ENCODE data around the gene MRPL22.
"Not testable (repeated sequence)": the region's sequence is repeated elsewhere in the genome, so short reads cannot be mapped to it uniquely, and the experiment has no call there.

The MRPL22 gene

GRCh38 chr5:154943527-154943926 is 2.7 kb downstream of the MRPL22 start:
- no peak for DNase-seq

DNA sequence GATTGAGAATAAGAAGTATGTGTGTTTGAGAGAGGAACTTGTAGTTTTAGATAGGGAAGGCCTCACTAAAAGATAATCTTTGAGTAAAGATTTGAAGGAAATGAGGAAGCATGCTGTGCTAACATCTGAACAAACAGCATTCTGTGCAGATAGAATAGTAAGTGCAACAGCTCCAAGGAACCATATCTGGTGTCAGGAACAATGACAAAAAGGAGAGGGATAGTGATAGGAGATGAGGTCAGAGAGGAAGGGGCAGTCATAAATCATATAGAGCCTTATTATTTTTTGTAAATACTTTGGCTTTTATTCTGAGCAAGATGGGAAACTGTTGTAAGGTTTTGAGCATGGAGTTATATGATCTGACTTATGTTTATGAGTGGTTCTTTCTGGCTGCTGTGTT is 3.8 kb downstream of the MRPL22 start:
- DNase-seq = no peak

GRCh38 chr5:154945695-154946301 is 4.9 kb downstream of the MRPL22 start:
- DNase-seq = no peak

DNA sequence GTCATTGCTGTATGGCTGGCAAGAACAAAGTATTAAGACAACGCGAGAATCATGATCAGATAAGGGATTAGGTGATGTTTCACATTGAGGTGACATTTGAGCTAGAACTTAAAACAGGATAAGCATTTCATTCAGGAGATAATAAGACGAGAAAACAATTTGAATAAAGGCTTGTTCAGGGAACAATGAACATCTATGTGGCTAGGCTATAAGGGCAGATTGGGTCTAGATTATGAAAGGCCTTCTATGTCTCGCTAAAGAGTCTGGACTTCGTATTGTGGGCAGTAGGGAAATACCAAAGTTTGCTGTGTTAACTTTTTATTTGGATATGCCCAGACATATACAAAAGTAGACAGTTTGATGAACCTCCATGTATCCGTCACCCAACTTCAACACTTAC is 6.9 kb downstream of the MRPL22 start:
- no peak for DNase-seq

DNA sequence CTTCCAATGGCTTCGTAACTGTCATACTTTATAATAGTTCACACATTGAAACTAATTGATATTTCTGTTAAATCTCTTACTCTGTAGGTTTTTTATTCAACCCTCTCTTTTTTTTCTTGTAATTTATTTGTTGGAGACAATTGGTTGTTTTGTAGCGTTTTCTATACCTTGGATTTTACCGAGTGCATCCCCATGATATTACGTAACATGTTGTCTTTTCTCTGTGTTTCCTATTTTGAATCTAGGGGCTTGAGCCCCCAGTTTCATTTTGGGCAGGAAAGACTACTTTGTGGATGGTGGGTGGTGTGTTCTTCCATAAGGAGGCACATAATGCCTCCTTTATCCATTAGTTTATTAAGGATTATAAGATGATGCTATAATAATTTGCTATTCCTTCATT is 7.4 kb downstream of the MRPL22 start:
- DNase-seq = no peak

DNA sequence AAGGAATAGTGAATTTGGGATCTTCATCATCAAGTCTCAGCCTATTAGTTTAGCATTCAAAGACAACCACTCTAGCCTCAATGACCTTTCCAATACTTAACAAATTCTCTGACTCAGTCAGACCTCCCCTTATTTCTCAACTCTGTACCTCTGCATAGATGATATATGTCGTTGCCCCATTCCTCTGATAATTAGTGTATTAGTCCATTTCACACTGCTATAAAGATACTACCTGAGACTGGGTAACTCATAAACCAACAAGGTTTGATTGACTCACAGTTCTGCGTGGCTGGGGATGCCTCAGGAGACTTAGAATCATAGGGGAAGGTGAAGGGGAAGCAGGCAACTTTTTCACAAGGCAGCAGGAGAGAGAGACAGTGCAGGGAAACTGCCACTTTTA is 8.9 kb downstream of the MRPL22 start:
- no peak for DNase-seq

- no peak for DNase-seq
These were observed 15.8 kb downstream of the MRPL22 start for GRCh38 chr5:154956712-154957111.

DNA sequence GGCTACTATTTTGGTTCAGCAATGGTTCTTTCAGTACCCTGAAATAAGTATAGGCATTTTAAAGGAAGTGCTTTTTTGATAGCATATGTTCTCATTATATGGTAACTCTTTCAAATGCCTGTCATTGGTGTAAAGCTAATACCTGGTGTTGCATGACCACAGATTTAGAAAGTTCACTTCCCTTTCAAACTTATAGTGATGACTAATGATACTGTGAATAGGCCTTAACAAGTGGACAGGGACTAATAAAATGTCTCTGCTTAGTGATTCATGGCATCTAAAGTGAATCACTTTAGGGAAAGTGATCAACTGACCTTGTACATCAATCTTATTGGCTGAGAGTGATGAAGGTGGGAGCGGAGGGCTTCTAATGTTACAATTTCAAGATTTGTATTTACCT is 21.6 kb downstream of the MRPL22 start:
- no peak for DNase-seq

- no peak for DNase-seq
These were observed 25.4 kb downstream of the MRPL22 start for GRCh38 chr5:154966081-154966841.

DNA sequence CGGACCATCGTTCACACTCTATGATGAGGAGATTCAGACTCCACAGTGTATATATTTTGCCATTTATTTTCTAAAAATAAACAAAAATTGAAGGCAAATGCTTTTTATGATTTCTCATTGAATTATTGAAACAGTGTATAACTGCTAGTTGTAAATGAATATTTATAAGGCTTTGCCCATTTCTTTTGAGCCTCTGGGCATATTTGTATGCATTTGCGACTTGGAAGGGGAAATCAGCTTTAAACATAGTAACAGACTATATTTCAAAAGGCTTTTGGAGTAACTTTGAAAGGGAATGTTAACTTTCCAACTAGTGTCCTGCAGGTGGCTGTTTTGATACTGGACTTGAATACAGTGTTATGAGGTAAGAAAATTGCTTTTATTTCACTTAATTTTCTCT is 26.0 kb downstream of the MRPL22 start:
- DNase-seq = no peak

- no peak for DNase-seq
These were observed 26.6 kb downstream of the MRPL22 start for GRCh38 chr5:154967421-154968024.

- no peak for DNase-seq
These were observed 28.1 kb downstream of the MRPL22 start for GRCh38 chr5:154968953-154969352.

DNA sequence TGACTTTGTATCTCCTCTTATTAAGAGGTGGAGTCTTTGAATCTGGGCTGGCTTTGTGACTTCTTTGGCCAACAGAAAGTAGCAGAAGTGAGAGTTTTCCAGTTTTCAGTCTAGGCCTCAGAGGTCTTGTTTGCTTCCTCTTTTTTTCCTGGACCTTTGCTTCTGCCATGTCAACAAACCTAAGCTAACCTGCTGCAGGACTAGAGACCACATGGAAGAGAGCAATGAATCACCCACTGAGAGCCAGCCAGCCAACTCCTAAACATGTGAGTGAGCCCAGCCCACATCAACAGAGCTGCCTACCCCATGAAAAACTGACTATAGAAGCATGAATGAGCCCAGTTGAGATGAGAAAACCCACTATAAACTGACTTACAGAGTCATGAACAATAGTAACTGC is 29.9 kb downstream of the MRPL22 start:
- no peak for DNase-seq

GRCh38 chr5:154971501-154971900 is 30.6 kb downstream of the MRPL22 start:
- DNase-seq = no peak

DNA sequence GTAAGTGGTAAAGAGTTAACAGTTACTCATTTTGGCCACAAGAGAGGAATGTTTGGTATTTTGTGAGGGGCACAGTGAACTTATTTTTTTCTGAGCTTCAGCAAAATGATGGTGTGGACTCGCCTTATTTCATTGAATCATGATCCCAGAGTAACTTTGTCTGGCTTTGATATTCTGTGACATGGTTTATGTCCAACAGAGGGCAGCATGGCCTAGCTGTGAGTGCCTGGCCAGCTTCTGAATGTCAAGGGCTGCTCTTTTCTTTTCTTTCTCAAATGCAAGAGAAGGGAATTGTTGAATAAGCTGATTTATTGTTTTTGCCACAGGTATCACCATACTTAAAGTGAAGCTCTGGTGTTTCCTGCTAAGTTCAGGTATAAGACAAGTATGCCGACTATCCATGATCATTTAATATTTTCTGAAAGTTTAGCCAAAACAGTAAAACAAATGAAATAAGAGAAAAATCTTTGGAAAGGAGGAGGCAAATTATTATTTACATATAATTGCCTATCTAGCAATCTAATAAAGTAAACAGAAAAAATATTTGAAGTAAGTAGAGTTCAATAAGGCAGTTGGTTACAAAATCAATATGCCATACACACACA is 31.7 kb downstream of the MRPL22 start:
- DNase-seq = no peak

DNA sequence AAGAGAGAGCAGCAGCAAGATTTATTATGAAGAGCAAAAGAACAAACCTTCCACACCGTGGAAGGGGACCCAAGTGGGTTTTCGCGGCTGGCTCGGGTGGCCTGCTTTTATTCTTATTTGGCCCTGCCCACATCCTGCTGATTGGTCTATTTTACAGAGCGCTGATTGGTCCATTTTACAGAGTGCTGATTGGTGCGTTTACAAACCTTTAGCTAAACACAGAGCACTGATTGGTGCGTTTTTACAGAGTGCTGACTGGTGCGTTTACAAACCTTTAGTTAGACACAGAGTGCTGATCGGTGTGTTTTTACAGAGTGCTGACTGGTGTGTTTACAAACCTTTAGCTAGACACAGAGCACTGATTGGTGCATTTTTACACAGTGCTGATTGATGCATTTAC is 35.2 kb downstream of the MRPL22 start:
- DNase-seq = not testable (repeated sequence)

DNA sequence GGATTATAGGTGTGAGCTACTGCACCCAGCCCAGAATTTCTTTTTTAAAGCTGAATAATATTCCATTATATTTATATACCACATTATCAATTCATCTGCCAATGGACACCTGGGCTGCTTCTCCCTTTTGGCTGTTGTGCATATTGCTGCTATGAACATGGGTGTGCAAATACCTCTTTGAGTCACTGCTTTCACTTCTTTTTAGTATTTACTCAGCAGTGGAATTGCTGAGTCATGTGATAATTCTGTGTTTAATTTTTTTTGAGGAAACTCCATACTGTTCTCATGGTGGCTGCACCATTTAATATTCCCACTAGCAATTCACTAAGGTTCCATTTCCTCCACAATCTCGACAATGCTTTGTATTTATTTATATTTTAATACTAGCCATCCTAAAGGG is 36.5 kb downstream of the MRPL22 start:
- DNase-seq = no peak

GRCh38 chr5:154978294-154978693 is 37.4 kb downstream of the MRPL22 start:
- not testable (repeated sequence) for DNase-seq

GRCh38 chr5:154984946-154985516 is 44.2 kb downstream of the MRPL22 start:
- DNase-seq = no peak

DNA sequence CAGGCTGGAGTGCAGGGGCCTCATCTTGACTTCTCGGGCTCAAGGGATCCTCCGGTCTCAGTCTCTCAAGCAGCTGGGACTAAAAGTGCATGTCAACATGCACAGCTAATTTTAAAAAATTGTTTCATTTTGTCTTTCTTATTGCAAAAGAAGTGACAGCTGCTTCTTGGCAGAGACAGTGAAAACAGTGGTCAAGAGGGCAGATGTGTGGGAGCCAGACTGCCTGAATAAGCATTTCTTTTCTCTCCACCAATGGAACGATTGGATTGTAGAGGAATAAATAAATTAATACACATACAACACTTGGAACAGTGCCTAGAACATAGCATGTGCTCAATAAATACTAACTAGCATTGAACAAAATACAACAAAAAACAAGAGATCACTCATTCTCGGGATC is 45.3 kb downstream of the MRPL22 start:
- no peak for DNase-seq

- no peak for DNase-seq
These were observed 48.8 kb downstream of the MRPL22 start for GRCh38 chr5:154989626-154990025.

DNA sequence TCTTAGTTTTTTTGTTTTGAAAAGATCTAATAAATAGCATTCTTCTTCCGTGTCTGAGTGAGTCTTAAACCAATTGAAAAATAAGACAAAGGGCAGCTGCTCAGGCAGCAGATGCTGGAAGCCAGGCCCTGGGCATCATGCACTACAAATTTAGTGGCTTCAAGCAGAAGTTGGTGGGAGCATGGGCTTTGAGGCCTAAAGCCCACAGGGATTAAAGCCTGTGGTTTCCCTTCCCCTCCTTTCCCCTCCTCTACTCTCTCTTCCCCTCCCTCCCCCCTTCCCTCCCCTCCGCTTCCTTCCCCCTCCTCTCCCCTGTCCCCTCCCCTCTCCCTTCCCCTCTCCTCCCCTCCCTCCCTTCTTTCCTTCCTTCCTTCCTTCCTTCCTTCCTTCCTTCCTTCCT is 52.6 kb downstream of the MRPL22 start:
- DNase-seq = no peak

GRCh38 chr5:154995679-154996078 is 54.8 kb downstream of the MRPL22 start:
- no peak for DNase-seq

DNA sequence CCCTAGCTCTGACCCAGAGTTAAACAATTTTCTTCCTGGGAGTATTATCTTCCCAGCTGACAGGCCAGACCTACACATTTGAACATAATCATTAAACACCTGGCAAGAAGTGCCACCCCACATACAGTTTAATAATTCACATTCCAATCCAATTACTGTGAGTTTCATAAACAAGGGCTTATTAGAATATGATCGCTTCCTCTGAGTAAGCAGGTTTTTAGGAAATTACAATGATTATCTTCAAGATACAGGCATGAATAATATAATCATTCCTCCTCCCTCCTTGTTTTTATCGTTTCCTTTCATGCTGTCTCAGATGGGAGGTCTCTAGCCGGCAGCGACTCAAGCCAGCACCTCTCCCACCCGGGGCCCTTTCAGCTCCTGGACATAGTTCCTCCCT is 56.9 kb downstream of the MRPL22 start:
- DNase-seq = no peak

Measured in CD4-positive, alpha-beta T cell treated with Interleukin-17A for 4 hours (primary cell).